GM19025 (cell line): Measurements from ENCODE around the gene RALB.
"Not testable (repeated sequence)": the region's sequence is repeated elsewhere in the genome, so short reads cannot be mapped to it uniquely, and the experiment has no call there.

Experiments
- ATAC-seq: cut with Tn5 transposase; IDR thresholded peaks from one replicate; pipeline ENCODE4 v1.9.1; 2021; ENCODE audit warnings: mild to moderate bottlenecking, low read depth, moderate library complexity; ENCODE audit not compliant: unreplicated experiment

The RALB gene

GRCh38 chr2:120290737-120291136, 38.1 kb downstream of the RALB start:
- no peak for ATAC-seq

GRCh38 chr2:120291401-120292311, 39.0 kb downstream of the RALB start:
- ATAC-seq: no peak

GRCh38 chr2:120293096-120294007, 40.7 kb downstream of the RALB start:
- ATAC-seq: peak; percentile 24

DNA sequence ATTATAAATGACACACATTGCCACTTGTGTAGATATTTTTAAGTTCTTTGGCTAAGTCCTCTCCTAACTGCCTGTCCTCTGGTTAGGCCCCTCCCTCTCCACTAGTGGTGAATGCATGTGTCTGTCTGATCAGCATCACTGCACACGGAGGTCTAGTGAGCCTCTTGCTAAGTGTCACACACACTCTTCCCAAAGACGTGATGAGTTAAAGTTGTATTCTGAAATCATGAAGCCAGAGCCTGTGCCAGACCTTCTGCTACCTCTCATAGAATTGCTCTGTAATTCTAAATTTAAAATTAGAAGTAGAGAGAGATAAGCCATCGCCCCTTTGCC, 41.3 kb downstream of the RALB start:
- ATAC-seq: peak; percentile 91

DNA sequence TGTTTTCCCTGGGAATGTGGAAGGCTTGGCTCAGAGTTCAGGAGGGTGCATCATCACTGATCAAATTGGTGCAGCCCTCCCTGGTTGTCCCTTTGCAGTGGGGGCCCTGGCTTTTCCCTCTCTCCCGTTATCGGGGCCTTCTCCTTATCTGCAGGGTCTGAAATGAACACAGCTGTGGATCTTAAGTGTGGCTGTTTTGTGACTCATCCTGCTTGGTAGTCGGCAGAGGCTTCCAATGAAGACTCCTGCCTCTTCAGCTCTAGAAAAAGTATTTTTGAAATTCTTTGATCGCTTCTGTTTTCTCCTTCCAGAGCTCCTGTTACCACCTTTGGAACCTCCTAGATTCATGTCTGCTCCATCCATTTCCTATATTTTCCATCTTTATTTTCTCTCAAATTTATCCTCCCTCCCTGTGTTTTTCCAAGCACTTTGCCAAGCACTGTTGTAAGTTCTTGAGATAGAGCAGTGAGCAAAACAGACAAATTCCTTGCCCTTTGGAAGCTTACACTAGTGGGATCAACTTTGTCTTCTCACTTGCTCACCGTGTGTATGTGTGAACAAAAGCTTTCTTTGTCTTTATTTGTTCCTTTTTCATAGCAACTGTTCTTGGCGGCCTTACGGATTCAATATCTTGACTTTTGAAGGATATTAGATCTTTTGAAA, 45.7 kb downstream of the RALB start:
- no peak for ATAC-seq

- no peak for ATAC-seq
Measured at GRCh38 chr2:120299004-120299403, 46.4 kb downstream of the RALB start.

DNA sequence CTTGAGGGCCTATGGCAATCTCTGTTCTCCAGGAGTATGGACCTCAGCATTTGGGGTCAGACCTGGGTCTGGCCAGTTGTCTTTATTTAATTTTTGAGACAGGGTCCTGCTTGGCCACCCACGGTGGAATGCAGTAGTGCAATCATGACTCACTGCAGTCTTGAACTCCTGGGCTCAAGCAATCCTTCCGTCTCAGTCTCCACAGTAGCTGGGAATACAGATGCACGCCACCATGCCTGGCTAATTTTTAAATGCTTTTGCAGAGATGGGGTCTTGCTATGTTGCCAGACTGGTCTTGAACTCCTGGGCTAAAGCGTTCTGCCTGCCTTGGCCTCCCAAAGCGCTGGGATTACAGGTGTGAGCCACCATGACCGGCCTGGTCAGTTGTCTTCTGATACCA, 46.9 kb downstream of the RALB start:
- ATAC-seq: no peak

- ATAC-seq: no peak
Measured at GRCh38 chr2:120300385-120300784, 47.7 kb downstream of the RALB start.

GRCh38 chr2:120301284-120301683, 48.6 kb downstream of the RALB start:
- no peak for ATAC-seq

DNA sequence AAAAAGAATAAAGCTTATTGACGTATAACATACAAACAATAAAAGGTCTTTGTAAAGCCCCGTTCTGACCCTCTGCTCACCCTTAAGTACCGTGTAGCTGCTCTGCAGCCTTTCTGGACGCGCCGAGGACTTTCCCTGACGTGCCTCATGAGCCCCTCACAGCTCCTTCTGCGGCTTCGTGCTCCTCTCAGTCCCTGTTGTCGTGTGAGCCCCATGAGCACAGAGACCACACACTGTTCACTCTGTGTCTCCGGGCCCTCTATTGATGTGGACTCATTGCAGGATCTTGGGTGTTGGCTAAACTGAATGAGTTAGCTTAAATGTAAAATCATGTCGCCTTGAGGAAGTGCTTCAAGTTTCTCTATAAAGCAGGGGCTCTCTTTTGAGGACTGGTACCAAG, 49.6 kb downstream of the RALB start:
- ATAC-seq: no peak

- no peak for ATAC-seq
Measured at GRCh38 chr2:120303177-120303576, 50.5 kb downstream of the RALB start.

- no peak for ATAC-seq
Measured at GRCh38 chr2:120305296-120305695, 52.6 kb downstream of the RALB start.

- no peak for ATAC-seq
Measured at GRCh38 chr2:120305937-120306490, 53.4 kb downstream of the RALB start.

DNA sequence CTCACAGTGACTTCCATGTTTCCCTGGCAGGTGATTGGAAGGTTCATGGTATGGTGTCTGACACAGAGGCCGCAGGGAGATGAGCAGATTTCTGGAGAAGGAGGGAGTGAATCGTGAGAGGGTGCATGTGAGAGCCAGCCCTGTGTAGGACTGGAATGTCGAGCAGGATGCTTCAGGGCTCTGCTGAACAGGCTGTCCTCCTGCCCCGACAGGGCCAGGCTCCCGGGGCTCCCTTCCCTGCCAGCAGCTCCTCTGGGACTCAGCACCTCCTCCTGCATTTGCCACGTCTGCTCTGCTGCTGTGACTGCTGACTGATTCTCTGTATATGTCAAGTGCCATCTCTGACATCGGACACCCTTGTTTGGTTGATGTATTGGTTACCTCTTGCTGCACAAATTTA, 54.8 kb downstream of the RALB start:
- ATAC-seq: no peak

DNA sequence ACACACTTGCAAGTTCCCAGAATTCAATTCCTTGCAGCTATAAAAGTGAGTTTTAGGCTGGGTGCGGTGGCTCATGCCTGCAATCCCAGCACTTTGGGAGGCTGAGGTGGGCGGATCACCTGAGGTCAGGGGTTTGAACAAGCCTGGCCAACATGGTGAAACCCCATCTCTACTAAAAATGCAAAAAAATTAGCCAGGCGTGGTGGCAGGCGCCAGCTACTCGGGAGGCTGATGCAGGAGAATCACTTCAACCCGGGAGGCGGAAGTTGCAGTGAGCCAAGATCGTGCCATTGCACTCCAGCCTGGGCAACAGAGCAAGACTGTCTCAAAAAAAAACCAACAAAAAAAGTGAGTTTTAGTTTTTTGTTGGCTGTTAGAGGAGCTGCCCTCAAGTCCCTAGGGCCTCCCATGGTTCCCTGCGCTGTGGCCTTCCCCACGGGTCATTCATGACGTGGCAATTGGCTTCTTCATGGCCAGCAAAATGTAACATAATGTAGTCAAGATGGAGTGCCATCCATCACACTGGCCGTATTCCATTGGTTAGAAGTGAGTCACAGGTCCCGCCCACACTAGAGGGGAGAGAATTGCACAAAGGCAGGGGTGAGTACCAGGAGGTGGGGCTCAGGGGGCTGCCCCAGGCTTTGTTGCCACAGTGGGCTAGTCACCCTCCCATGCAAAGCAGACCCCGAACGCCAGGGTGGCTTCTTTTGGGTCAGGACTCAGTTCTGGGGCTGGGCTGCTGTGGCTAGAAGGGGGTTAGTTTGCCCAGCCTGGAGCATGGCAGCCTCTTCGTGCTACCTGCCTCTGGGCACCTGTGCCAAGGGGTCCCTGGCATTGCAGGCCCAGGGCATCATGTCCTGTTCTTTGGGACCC, 55.6 kb downstream of the RALB start:
- ATAC-seq: no peak

DNA sequence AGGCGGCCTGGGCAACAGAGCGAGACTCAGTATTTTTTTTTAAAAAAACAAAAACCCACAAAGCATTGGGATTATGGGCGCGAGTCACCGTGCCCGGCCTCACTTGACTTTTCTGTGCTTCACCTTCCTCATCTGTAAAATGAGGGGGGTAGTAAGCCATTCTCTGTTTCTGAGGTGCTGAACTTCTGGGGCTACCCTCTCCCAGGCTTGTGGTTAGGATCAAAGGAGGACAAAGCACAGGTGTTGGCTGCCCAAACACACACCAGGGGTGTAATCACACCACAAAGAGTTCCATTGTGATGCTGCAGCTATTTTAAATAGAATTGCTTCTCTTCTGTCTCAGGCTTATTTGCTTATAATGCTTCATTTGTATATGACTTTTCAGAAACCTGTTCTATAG, 57.5 kb downstream of the RALB start:
- peak; percentile 44 for ATAC-seq

DNA sequence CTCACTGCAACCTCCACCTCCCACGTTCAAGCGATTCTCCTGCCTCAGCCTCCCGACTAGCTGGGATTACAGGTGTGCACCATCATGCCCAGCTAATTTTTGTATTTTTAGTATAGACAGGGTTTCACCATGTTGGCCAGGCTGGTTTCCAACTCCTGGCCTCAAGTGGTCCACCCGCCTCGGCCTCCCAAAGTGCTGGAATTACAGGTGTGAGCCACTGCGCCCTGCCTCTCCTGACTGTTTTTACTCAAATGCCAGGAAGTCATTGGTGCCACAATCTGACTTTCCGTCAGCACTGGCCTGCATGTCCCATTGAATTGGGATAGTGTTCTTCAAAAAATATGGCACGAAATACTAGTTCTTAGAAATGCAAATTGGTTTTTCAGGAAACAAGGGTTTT, 58.2 kb downstream of the RALB start:
- not testable (repeated sequence) for ATAC-seq

DNA sequence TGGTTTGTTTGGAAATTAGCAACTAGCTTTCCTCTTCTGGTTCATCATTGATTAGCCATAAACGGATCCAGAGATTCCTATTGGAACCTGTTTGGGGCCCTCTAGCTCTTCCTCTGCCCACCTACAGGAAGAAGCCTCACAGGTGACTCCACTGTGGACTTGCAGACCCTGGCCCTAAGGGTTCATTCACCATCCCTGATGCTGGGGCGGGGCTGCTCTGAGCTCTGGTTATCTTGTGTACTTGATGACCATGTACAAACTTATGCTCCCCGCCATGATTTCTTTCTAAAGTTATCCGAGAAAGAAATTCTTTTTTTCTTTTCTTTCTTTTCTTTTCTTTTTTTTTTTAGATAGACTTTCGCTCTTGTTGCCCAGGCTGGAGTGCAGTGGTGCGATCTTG, 59.4 kb downstream of the RALB start:
- no peak for ATAC-seq

GRCh38 chr2:120312860-120313694, 60.4 kb downstream of the RALB start:
- ATAC-seq: no peak
